Measurements from ENCODE around the gene CRYBG2.
"Not testable (repeated sequence)": the region's sequence is repeated elsewhere in the genome, so short reads cannot be mapped to it uniquely, and the experiment has no call there.

CRYBG2 gene

DNA sequence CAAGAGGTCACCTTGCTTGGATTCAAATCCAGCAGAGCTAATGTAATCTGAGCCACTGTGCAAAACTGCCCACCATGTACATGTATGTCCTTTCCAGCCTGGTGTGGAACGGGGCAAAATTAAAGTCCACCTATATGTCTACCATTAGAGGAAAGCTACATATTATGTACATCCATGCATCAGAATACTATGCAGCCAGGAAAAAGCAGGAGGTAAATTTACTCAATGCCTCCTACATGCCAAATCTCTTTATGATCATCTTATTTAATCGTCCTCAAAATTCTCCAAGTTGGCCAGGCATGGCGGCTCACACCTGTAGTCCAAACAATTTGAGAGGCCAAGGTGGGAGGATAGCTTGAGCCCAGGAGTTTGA, 24.9 kb upstream of the CRYBG2 start:
- Mint-ChIP-seq H3K27ac (ENCODE audit: low read depth) (peak overlapping the region; percentile 97), H3K27me3 (no peaks in the 10 kb centered on the region), H3K4me1 (peaks cover 57% of the 10 kb centered on the region), H3K4me3 (peak overlapping the region; percentile 73), H3K36me3 (ENCODE audit: insufficient read depth) (peaks cover 15% of the 10 kb centered on the region), H3K9me3 (no peaks in the 10 kb centered on the region)
- DNase-seq (ENCODE audit: low spot score in 2 of 2) (no peak), ATAC-seq (replicated peaks; ENCODE audit: extremely low read depth, poor library complexity, severe bottlenecking) (no peak)

DNA sequence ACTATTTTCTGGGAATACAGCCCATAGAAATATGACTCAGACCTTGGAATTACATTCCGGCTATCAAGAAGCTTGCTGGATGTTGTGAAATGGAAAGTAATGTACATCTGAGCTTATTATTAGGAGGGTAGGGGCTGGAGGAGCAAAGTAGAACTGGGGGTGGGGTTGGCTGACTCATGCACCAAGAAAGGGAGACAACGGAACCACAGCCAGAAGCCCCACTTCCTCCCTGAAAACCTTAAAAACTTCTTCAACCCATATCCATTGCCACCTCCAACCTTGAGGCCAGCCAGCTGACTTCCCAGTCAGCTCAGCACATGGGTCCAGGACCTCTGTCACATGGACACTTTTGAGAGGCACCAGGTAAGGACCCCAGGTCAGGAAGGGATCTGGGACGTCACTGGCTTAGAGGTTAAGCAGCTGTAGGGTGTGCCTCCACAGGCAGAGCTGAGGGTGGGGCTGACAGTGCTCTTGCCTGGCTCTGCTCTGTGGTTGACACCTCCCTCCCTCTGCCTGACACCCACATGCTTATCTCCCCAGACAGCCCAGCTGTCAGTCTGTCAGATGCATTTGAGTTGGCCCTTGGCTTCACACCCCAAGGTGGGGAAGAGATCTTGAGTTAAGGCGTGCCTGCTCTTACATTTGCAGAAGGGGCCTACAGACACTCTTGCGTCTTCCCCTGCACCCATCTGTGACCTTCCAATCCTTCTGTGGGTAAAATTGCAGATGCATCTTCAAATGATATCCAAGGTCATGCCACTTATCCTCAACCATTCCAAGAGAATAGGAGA, 24.4 kb upstream of the CRYBG2 start:
- peak; percentile 97 for ATAC-seq (replicated peaks; ENCODE audit: extremely low read depth, poor library complexity, severe bottlenecking)
- Mint-ChIP-seq H3K27me3 (no peaks in the 10 kb centered on the region), H3K4me3 (peak overlapping the region; percentile 73), H3K27ac (ENCODE audit: low read depth) (peak overlapping the region; percentile 97), H3K36me3 (ENCODE audit: insufficient read depth) (peaks cover 15% of the 10 kb centered on the region), H3K4me1 (peaks cover 61% of the 10 kb centered on the region), H3K9me3 (no peaks in the 10 kb centered on the region)
- peak; percentile 65 to 89 for DNase-seq (ENCODE audit: low spot score in 2 of 2)

- H3K27ac Mint-ChIP-seq (ENCODE audit: low read depth): no peak overlapping the region
- ATAC-seq (replicated peaks; ENCODE audit: extremely low read depth, poor library complexity, severe bottlenecking): no peak
- no peak for DNase-seq (ENCODE audit: low spot score in 2 of 2)
- H3K27me3 Mint-ChIP-seq: no peaks in the 10 kb centered on the region
- peaks cover 76% of the 10 kb centered on the region for H3K4me1 Mint-ChIP-seq
- no peak overlapping the region for H3K4me3 Mint-ChIP-seq
- H3K36me3 Mint-ChIP-seq (ENCODE audit: insufficient read depth): peaks cover 16% of the 10 kb centered on the region
- H3K9me3 Mint-ChIP-seq: peaks cover under 1% of the 10 kb centered on the region
Observed at GRCh38 chr1:26376050-26376449, 22.1 kb upstream of the CRYBG2 start.

- Mint-ChIP-seq H3K4me1 (peaks cover 82% of the 10 kb centered on the region), H3K4me3 (peak overlapping the region; percentile 75), H3K27ac (ENCODE audit: low read depth) (peak overlapping the region; percentile 55), H3K9me3 (peaks cover 5% of the 10 kb centered on the region), H3K27me3 (no peaks in the 10 kb centered on the region), H3K36me3 (ENCODE audit: insufficient read depth) (peaks cover 19% of the 10 kb centered on the region)
- DNase-seq (ENCODE audit: low spot score in 2 of 2) (no peak), ATAC-seq (replicated peaks; ENCODE audit: extremely low read depth, poor library complexity, severe bottlenecking) (no peak)
Observed at GRCh38 chr1:26375081-26375480, 21.2 kb upstream of the CRYBG2 start.

DNA sequence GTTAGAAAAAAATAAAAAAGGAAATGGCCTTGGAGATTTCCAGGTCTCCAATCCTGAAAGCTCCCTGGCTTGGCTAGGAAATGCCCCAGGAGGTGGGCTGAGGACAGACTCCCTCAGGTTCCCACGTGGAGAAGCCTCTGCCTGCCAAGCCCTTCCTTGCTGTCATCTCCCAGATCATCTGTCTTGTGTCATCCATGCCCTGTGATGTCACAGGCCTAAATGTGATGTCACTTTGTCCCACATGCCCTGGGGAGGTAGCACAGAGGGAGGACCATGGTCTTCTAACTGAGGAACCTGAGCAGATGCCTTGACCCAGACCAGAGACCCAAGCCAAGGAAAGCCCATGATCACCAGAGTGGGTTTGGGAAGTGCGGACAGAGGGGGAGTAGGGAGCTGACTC, 20.4 kb upstream of the CRYBG2 start:
- not testable (repeated sequence) for ATAC-seq (replicated peaks; ENCODE audit: extremely low read depth, poor library complexity, severe bottlenecking); H3K27me3 Mint-ChIP-seq; DNase-seq (ENCODE audit: low spot score in 2 of 2); H3K9me3 Mint-ChIP-seq
- H3K4me1 Mint-ChIP-seq: peaks cover 86% of the 10 kb centered on the region
- peaks cover 16% of the 10 kb centered on the region for H3K36me3 Mint-ChIP-seq (ENCODE audit: insufficient read depth)
- H3K4me3 Mint-ChIP-seq: peak overlapping the region; percentile 75
- H3K27ac Mint-ChIP-seq (ENCODE audit: low read depth): peak overlapping the region; percentile 75

DNA sequence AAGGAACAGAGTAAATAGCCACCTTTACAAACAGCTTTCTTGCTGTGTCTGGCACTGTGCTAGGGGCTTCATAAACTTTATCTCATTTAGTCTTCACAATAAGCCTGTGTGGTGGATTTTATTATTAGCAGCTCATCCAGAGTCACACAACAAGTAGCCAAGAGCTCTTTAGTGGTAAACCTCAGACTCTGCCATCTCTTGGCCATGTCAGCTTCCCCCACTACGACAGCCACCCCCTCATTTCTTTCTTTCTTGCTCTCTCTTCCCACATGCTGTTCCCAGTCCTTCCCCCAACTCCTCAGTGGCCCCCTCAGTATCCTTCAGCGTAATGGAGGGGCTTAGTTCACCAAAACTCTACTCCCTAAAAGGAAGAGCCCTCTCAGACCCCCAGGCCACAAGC, 19.9 kb upstream of the CRYBG2 start:
- Mint-ChIP-seq H3K4me1 (peaks cover 85% of the 10 kb centered on the region), H3K9me3 (peaks cover 5% of the 10 kb centered on the region), H3K27me3 (no peaks in the 10 kb centered on the region), H3K36me3 (ENCODE audit: insufficient read depth) (peaks cover 16% of the 10 kb centered on the region), H3K27ac (ENCODE audit: low read depth) (peak overlapping the region; percentile 75), H3K4me3 (peak overlapping the region; percentile 75)
- ATAC-seq (replicated peaks; ENCODE audit: extremely low read depth, poor library complexity, severe bottlenecking) (no peak), DNase-seq (ENCODE audit: low spot score in 2 of 2) (no peak)

DNA sequence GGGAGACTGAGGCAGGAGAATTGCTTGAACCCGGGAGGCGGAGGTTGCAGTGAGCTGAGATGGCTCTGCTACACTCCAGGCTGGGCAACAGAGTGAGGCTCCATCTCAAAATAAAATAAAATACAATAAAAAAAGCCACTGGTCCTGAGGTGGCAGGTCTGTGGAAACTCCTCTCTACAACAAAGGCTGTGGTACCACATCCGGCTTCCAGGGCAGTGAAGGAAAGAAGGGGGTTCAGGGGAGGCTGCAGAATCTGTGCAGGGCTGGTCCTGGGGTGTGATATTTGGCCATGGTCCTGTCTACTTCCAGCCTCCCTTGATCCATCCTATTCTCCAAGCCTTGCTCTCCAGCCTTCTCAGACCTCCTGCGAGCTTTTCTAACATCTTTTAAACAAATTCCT, 19.4 kb upstream of the CRYBG2 start:
- no peak for DNase-seq (ENCODE audit: low spot score in 2 of 2)
- peaks cover 10% of the 10 kb centered on the region for H3K36me3 Mint-ChIP-seq (ENCODE audit: insufficient read depth)
- peaks cover 5% of the 10 kb centered on the region for H3K9me3 Mint-ChIP-seq
- peak overlapping the region; percentile 75 for H3K4me3 Mint-ChIP-seq
- no peaks in the 10 kb centered on the region for H3K27me3 Mint-ChIP-seq
- ATAC-seq (replicated peaks; ENCODE audit: extremely low read depth, poor library complexity, severe bottlenecking): peak; percentile 42
- peaks cover 80% of the 10 kb centered on the region for H3K4me1 Mint-ChIP-seq
- peak overlapping the region; percentile 75 for H3K27ac Mint-ChIP-seq (ENCODE audit: low read depth)

DNA sequence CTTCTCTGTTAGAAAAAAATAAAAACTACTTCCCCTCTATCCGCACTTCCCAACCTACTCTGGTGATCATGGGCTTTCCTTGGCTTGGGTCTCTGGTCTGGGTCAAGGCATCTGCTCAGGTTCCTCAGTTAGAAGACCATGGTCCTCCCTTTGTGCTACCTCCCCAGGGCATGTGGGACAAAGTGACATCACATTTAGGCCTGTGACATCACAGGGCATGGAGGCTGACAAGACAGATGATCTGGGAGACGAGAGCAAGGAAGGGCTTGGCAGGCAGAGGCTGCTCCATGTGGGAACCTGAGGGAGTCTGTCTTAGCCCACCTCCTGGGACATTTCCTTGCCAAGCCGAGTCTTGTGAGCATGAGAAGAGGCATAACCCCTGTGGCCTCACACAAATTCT, 18.7 kb upstream of the CRYBG2 start, which contains the start of gene ZNF683:
ZNF683 (minus strand) TSS at position 140 of the 400 bp plus-strand sequence. CDS start 4,179 bp downstream, outside the sequence.
- DNase-seq (ENCODE audit: low spot score in 2 of 2); H3K36me3 Mint-ChIP-seq (ENCODE audit: insufficient read depth); H3K9me3 Mint-ChIP-seq; ATAC-seq (replicated peaks; ENCODE audit: extremely low read depth, poor library complexity, severe bottlenecking); H3K27me3 Mint-ChIP-seq: not testable (repeated sequence)
- Mint-ChIP-seq H3K4me1 (peaks cover 73% of the 10 kb centered on the region), H3K27ac (ENCODE audit: low read depth) (peak within 1 kb of the TSS; percentile 75), H3K4me3 (peak within 1 kb of the TSS; percentile 75)

DNA sequence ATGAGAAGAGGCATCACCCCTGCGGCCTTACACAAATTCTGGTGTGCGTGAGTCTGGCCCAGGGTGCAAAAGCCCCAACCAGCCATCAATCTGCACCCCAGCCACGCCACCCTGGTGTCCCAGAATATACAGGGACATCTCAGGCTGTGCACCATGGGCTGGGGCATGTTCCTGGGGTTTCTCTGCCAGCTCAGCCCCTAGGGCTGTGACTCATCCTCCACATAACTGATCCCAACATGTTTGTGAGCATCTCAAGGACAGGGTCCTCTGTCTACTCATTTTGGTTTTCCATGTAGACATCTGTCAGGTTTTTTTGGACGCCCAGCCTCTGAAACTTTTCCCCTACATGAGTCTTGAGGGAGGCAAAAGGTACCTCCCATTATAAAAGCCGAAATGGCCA, 18.1 kb upstream of the CRYBG2 start:
- H3K27me3 Mint-ChIP-seq: no peaks in the 10 kb centered on the region
- H3K9me3 Mint-ChIP-seq: peaks cover 5% of the 10 kb centered on the region
- ATAC-seq (replicated peaks; ENCODE audit: extremely low read depth, poor library complexity, severe bottlenecking) (no peak), DNase-seq (ENCODE audit: low spot score in 2 of 2) (no peak)
- peak overlapping the region; percentile 45 for H3K27ac Mint-ChIP-seq (ENCODE audit: low read depth)
- peaks cover 67% of the 10 kb centered on the region for H3K4me1 Mint-ChIP-seq
- peaks cover 7% of the 10 kb centered on the region for H3K36me3 Mint-ChIP-seq (ENCODE audit: insufficient read depth)
- H3K4me3 Mint-ChIP-seq: peak overlapping the region; percentile 75

DNA sequence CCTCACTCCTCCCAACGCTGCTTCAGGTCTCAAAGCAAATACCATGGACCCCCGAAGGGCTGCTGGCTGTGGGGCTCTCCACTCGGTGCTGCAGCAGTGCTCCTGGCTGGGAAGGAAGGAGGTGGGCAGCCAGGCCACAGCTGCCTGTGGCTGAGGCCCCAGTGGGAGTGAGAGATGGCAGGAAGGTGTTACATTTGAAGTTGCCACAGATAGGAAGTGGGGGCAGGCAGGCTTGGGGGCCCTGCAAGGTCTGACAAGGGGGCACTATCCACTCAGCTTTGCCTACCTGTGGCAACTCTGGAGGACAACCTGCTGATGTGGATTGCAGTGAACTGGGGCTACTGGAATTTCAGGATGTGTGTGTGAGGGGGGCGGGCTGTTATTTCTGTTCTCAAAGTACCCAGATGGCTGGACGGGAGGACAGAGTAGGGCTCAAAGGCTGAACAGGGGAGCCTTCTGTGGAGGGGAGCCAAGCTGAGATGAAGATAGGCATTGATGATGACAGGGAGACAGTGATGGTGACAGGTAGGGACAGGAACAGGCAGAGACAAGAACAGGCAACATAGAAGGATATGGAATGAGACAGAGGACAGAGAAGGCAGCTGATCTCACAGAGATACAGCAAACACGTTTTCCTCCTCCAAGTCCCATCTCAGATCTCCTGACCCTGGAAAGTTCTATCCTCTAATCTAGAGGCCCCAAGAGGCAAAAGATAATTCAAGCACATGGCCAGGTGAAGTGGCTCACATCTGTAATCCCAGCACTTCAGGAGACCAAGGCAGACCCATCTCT, 16.9 kb upstream of the CRYBG2 start:
- Mint-ChIP-seq H3K27ac (ENCODE audit: low read depth) (peak overlapping the region; percentile 75), H3K4me3 (peak overlapping the region; percentile 75), H3K36me3 (ENCODE audit: insufficient read depth) (peaks cover 7% of the 10 kb centered on the region), H3K9me3 (peaks cover 5% of the 10 kb centered on the region), H3K27me3 (no peaks in the 10 kb centered on the region), H3K4me1 (peaks cover 55% of the 10 kb centered on the region)
- ATAC-seq (replicated peaks; ENCODE audit: extremely low read depth, poor library complexity, severe bottlenecking) (no peak), DNase-seq (ENCODE audit: low spot score in 2 of 2) (no peak)

GRCh38 chr1:26368486-26368885, 14.6 kb upstream of the CRYBG2 start:
- H3K9me3 Mint-ChIP-seq: peaks cover 5% of the 10 kb centered on the region
- DNase-seq (ENCODE audit: low spot score in 2 of 2) (no peak), ATAC-seq (replicated peaks; ENCODE audit: extremely low read depth, poor library complexity, severe bottlenecking) (no peak)
- peaks cover 11% of the 10 kb centered on the region for H3K27me3 Mint-ChIP-seq
- H3K36me3 Mint-ChIP-seq (ENCODE audit: insufficient read depth): peaks cover 4% of the 10 kb centered on the region
- no peak overlapping the region for H3K27ac Mint-ChIP-seq (ENCODE audit: low read depth)
- no peak overlapping the region for H3K4me3 Mint-ChIP-seq
- peaks cover 40% of the 10 kb centered on the region for H3K4me1 Mint-ChIP-seq

DNA sequence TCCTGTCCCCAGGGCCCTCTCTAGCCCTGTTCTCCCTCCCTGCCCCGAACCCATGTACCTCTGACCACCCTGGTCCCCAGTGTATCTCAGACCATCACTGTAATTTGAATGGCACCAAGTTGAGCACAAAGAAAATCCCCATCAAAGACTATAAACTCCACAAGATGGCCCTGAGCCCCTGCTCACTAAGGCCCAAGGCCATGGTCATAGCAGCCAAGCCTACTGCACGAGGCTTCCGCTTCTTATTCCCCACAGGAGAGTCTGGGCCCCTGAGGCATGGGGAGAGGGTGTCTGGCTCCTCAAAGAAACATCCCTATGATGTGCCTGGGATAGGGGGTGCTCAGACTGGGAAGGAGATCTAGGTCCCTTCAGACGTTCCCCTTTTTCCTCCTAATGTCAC, 14.1 kb upstream of the CRYBG2 start:
- Mint-ChIP-seq H3K27me3 (peaks cover 16% of the 10 kb centered on the region), H3K36me3 (ENCODE audit: insufficient read depth) (peaks cover 4% of the 10 kb centered on the region), H3K9me3 (peaks cover 5% of the 10 kb centered on the region), H3K4me1 (peaks cover 40% of the 10 kb centered on the region), H3K27ac (ENCODE audit: low read depth) (no peak overlapping the region), H3K4me3 (no peak overlapping the region)
- no peak for ATAC-seq (replicated peaks; ENCODE audit: extremely low read depth, poor library complexity, severe bottlenecking)
- DNase-seq (ENCODE audit: low spot score in 2 of 2): no peak

- H3K36me3 Mint-ChIP-seq (ENCODE audit: insufficient read depth): peaks cover 3% of the 10 kb centered on the region
- H3K27me3 Mint-ChIP-seq: peaks cover 22% of the 10 kb centered on the region
- H3K9me3 Mint-ChIP-seq: peaks cover 5% of the 10 kb centered on the region
- no peak for ATAC-seq (replicated peaks; ENCODE audit: extremely low read depth, poor library complexity, severe bottlenecking)
- peaks cover 36% of the 10 kb centered on the region for H3K4me1 Mint-ChIP-seq
- H3K4me3 Mint-ChIP-seq: no peak overlapping the region
- DNase-seq (ENCODE audit: low spot score in 2 of 2): no peak
- H3K27ac Mint-ChIP-seq (ENCODE audit: low read depth): no peak overlapping the region
Observed at GRCh38 chr1:26367441-26367840, 13.5 kb upstream of the CRYBG2 start.

All from central memory CD8-positive, alpha-beta T cell (primary cell).